ENCODE results near the gene CATSPERD. TPM values are rescaled to one million over a fixed set of nuclear protein-coding genes. Genes with fewer than 3 reads are reported as not detected.

The CATSPERD gene
- total and polyA plus RNA-seq, 4 donors: not detected

GRCh38 chr19:5690125-5690954 is 30.1 kb upstream of the CATSPERD start, which contains the start of gene RPL36:
Gene RPL36 (plus strand): TSS chr19:5690295. CDS start chr19:5690508, 213 bp downstream.
- DNase-seq (ENCODE audit: low spot score): peak; percentile 100
- peak within 1 kb of the TSS; percentile 75 to 82 for H3K27ac ChIP-seq (ENCODE audit: low read depth in 1 of 2, low read length in 2 of 2)
- H3K27me3 ChIP-seq (ENCODE audit: control insufficient read depth in 4 of 4, insufficient read depth in 4 of 4, low read length in 3 of 4): no peaks in the 10 kb centered on the region
- H3K9me3 ChIP-seq (ENCODE audit: control insufficient read depth in 4 of 4, low read length in 3 of 4): no peaks in the 10 kb centered on the region
- H3K9ac ChIP-seq (ENCODE audit: low read depth in 1 of 2, low read length in 2 of 2): peak within 1 kb of the TSS; percentile 29 to 85
- peaks cover 6 to 27% (median 14%) of the 10 kb centered on the region in 4 donors for H3K4me1 ChIP-seq (ENCODE audit: control insufficient read depth in 4 of 4, insufficient read depth in 4 of 4, low read length in 3 of 4)
- peak within 1 kb of the TSS; percentile 66 to 88 (median 82) for H3K4me3 ChIP-seq (ENCODE audit: low read depth in 1 of 3, low read length in 3 of 3)
- TF ChIP-seq RAD21 (IDR thresholded peaks at IDR 0.05) (peak in 1 of 2 donors; percentile 75), HNF4A (conservative IDR thresholded peaks at IDR 0.05) (no peak), TAF1 (conservative IDR thresholded peaks at IDR 0.05) (peak; percentile 99), CTCF (IDR thresholded peaks at IDR 0.05; ENCODE audit: low read depth, low read length, missing input control) (peak; percentile 98), NR2F2 (IDR thresholded peaks at IDR 0.05) (no peak), ATF3 (IDR thresholded peaks at IDR 0.05) (no peak), FOXA2 (IDR thresholded peaks at IDR 0.05) (no peak), MAX (IDR thresholded peaks at IDR 0.05) (no peak), EGR1 (IDR thresholded peaks at IDR 0.05; ENCODE audit: low read depth in 2 of 2) (no peak), GABPA (IDR thresholded peaks at IDR 0.05 in 1 of 2, conservative IDR thresholded peaks at IDR 0.05 in 1 of 2) (peak in 1 of 2 donors; percentile 86), SP1 (IDR thresholded peaks at IDR 0.05) (peak; percentile 59), YY1 (IDR thresholded peaks at IDR 0.05) (peak; percentile 91), ZBTB33 (IDR thresholded peaks at IDR 0.05) (no peak), FOXA1 (IDR thresholded peaks at IDR 0.05) (peak; percentile 63), JUND (IDR thresholded peaks at IDR 0.05) (peak in 1 of 2 donors; percentile 31), REST (IDR thresholded peaks at IDR 0.05) (peak; percentile 96), HNF4G (IDR thresholded peaks at IDR 0.05) (no peak), RXRA (IDR thresholded peaks at IDR 0.05) (peak; percentile 34 to 36)
- H3K36me3 ChIP-seq (ENCODE audit: control insufficient read depth in 4 of 4, insufficient read depth in 3 of 4, low read depth in 1 of 4, low read length in 3 of 4): peaks cover 11 to 37% (median 16%) of the 10 kb centered on the region in 4 donors
- WGBS: under 1% methylated on average over 73 of the region's 73 CpGs

Data from liver (tissue), 9 donors.